ENCODE data around the gene TXNRD1.

The TXNRD1 gene

DNA sequence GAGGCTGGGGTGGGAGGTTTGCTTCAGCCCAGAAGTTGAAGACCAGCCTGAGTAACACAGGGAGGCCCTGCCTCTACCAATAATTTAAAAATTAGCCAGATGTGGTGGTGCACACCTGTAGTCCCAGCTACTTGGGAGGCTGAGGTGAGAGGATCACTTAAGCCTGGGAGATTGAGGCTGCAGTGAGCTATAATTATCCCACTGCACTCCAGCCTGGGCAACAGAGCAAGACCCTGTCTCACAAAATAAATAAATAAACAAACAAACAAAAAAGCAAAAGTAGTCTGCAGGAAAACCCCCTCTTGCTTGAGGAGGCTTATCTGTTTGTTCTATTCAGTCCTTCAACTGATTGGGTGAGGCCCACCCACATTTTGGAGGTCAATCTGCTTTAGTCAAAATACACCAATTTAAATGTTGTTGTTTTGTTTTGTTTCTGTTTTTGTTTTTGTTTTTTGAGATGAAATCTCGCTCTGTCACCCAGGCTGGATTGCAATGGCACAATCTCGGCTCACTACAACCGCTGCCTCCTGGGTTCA is 24.9 kb upstream of the TXNRD1 start:
- TF ChIP-seq, protein P1, sequence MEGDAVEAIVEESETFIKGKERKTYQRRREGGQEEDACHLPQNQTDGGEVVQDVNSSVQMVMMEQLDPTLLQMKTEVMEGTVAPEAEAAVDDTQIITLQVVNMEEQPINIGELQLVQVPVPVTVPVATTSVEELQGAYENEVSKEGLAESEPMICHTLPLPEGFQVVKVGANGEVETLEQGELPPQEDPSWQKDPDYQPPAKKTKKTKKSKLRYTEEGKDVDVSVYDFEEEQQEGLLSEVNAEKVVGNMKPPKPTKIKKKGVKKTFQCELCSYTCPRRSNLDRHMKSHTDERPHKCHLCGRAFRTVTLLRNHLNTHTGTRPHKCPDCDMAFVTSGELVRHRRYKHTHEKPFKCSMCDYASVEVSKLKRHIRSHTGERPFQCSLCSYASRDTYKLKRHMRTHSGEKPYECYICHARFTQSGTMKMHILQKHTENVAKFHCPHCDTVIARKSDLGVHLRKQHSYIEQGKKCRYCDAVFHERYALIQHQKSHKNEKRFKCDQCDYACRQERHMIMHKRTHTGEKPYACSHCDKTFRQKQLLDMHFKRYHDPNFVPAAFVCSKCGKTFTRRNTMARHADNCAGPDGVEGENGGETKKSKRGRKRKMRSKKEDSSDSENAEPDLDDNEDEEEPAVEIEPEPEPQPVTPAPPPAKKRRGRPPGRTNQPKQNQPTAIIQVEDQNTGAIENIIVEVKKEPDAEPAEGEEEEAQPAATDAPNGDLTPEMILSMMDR (conservative IDR thresholded peaks at IDR 0.05; ENCODE audit: control insufficient read depth, insufficient read depth, low read depth, low read length): no peak
- DNase-seq (ENCODE audit: low read depth): no peak
- no peak overlapping the region for H3K4me3 ChIP-seq (ENCODE audit: control insufficient read depth, low read depth, low read length)

GRCh38 chr12:104197264-104197663 is 18.3 kb upstream of the TXNRD1 start:
- DNase-seq (ENCODE audit: low read depth): peak; percentile 71
- TF ChIP-seq, protein P1 (conservative IDR thresholded peaks at IDR 0.05; ENCODE audit: control insufficient read depth, insufficient read depth, low read depth, low read length): no peak
- H3K4me3 ChIP-seq (ENCODE audit: control insufficient read depth, low read depth, low read length): no peak overlapping the region

GRCh38 chr12:104199964-104200363 is 15.6 kb upstream of the TXNRD1 start:
- TF ChIP-seq, protein P1 (conservative IDR thresholded peaks at IDR 0.05; ENCODE audit: control insufficient read depth, insufficient read depth, low read depth, low read length): no peak
- DNase-seq (ENCODE audit: low read depth): no peak
- H3K4me3 ChIP-seq (ENCODE audit: control insufficient read depth, low read depth, low read length): no peak overlapping the region

DNA sequence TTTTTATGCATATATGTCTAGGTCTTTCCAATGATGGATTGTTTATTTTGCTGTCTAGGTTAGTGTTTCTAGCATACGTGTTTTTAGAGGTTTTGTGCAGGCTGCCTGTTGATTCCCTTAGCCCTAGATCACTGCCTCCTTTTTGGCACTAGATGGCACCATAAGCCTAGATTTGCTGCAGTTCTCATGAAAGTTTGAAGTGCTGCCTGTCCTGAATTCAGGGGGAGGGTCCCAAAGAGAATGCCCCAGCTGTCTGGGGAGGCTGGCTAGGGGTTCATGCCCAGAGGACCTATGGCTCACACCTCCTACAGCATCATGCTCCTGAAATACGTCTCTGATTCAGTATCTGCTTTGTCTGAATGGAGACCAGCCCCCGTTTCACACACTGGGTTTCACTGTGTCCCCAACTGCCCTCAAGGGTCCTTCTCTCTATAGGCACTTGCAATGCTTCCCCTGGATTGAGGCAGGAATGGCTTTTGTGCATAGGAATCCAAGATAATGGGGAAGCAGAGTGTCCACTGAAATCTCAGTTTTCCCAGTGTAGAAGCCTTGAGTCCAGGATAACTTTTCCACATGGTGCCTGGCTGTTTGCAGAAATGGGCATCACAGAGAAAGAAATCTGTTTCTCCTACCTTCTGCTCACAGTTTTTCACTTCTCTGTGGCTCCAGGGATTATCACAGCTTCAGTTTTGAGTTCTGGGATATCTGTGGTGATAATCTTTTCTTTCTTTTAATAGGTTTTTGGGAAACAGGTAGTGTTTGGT is 14.2 kb upstream of the TXNRD1 start:
- DNase-seq (ENCODE audit: low read depth): peak; percentile 72
- TF ChIP-seq, protein P1 (conservative IDR thresholded peaks at IDR 0.05; ENCODE audit: control insufficient read depth, insufficient read depth, low read depth, low read length): peak; percentile 95

DNA sequence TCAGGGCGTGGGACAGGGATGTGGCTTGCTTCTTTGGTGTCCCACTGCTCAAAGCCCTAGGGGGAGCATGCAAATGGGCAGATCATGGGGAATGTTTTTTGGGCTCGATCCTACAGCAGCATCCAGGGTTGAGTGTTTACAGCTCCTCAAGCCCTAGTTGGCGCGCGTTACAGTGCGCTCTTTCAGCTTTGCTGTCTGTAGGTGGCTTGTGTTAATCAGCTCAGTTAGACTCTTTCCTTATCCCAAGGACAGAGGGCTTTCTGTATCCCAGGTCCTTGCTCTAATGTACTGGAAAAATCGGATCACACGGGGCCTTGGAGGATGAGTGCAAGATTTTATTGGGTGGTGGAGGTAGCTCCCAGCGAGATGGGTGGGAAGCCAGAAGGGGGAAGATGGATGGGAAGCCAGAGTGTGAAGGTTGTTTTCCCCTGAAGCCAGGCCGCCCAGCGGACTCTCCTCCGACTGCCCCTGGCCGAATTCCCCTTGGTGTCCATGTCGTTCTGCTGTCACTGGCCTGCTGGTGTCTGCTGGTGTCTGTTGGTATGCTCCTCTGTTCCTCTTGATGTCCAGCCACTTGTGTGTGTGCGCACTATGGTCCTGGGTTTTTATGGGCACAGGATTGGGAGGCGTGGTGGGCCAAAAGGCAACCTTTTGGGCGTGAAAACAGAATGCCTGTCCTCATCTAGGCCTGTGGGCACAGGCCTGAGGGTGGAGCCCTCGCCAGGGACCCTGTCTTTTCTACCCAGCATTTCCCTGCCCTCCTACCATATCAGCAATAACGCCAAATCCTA is 10.7 kb upstream of the TXNRD1 start:
- H3K4me3 ChIP-seq (ENCODE audit: control insufficient read depth, low read depth, low read length): no peak overlapping the region
- TF ChIP-seq, protein P1 (conservative IDR thresholded peaks at IDR 0.05; ENCODE audit: control insufficient read depth, insufficient read depth, low read depth, low read length): no peak
- DNase-seq (ENCODE audit: low read depth): no peak

More for the DNA sequence above, 14.2 kb upstream of the TXNRD1 start:
- H3K4me3 ChIP-seq (ENCODE audit: control insufficient read depth, low read depth, low read length): no peak overlapping the region

DNA sequence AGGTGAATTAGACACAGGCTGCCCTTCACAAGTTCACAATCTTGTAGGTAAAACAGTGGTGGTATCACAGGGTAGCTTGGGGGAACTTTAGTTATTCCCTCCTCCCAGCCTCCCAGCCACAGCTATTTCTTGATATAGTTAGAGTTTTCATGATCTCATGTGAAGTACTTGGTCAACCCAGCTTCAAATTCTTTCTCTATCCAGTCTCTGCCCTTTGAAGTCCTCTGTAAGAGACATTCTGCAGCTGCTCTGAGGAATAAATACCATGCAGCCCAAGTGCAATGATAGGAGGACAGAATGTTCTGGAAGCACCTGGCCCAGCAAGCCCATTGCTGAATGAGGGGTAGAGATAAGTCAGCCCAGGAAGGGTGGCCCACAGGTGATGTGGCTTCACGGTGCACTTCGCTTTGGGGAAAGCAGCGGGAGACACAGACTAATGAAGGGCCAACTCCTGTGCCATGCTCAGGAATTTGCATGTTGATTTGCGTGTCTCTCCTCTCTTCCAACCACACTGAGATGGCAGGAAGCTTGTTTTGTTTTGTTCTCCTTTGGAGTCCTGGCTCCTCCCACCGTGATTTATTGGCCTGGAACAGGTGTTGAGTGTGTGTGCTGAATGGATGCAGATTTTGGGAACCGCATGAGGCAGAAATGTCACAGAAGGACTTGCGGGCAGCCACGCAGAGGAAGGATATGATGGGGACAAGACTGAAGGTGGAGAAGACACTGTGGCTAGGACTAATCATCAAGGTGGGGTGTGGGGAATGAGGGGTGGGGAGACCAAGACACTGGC is 8.0 kb upstream of the TXNRD1 start:
- TF ChIP-seq, protein P1 (conservative IDR thresholded peaks at IDR 0.05; ENCODE audit: control insufficient read depth, insufficient read depth, low read depth, low read length): no peak
- H3K4me3 ChIP-seq (ENCODE audit: control insufficient read depth, low read depth, low read length): no peak overlapping the region
- no peak for DNase-seq (ENCODE audit: low read depth)
